Endothelial cell of umbilical vein (primary cell): ENCODE results near the gene PSMA3. TPM values are rescaled to one million over a fixed set of nuclear protein-coding genes. Genes with fewer than 3 reads are reported as not detected.

Experiments
- BruUV-seq: library from RNA; stranded (reverse); fragments of 400-500 nt; replicated peaks from 2 replicates; lab custom pipeline; 2021; lab: Mats Ljungman, UMichigan
- CTCF ChIA-PET: fragments of 300-600, 350-600 bp; sonication (Branson Sonifier 250); formaldehyde crosslinking; loops from one replicate; lab custom pipeline; 2021; ENCODE audit warnings: antibody characterized with exemption, inconsistent platforms; lab: Charles Lee
- POLR2A ChIA-PET: fragments of 300-600, 350-600 bp; sonication (Branson Sonifier 250); formaldehyde crosslinking; loops from one replicate; lab custom pipeline; 2021; ENCODE audit warnings: antibody characterized with exemption, inconsistent platforms; lab: Charles Lee
- DNase-seq: peaks from one replicate; pipeline ENCODE4 v3.0.0-alpha.2; 2011; ENCODE audit warnings: low read depth, low spot score
- FAIRE-seq: peaks from 2 replicates; lab custom pipeline; 2011; peaks lifted over from hg19 to GRCh38; lab: Jason Lieb, UNC
- H2AFZ ChIP-seq: 2 replicates; pipeline ENCODE4 v1.6.0; 2012; ENCODE audit warnings: low read depth, low read length, control low read depth, inconsistent platforms
- H3K27ac ChIP-seq: 2 replicates; pipeline ENCODE4 v1.5.1; 2011; ENCODE audit warnings: low read depth, mild to moderate bottlenecking, control low read depth, low read length, moderate library complexity; ENCODE audit not compliant: insufficient read depth
- H3K27me3 ChIP-seq, 2 experiments: 2 replicates each; pipeline versions ENCODE4 v1.6.0 to v1.6.1; 2011; ENCODE audit warnings: low read length in 2 of 2, mixed read lengths in 1 of 2; ENCODE audit not compliant: control insufficient read depth in 2 of 2, insufficient read depth in 2 of 2
- H3K36me3 ChIP-seq, 2 experiments: 2 replicates in 1 of 2; 3 replicates in 1 of 2; pipeline ENCODE4 v1.5.1; 2011; ENCODE audit warnings: low read length in 2 of 2, mild to moderate bottlenecking in 1 of 2, moderate library complexity in 1 of 2; ENCODE audit not compliant: control insufficient read depth in 2 of 2, insufficient read depth in 2 of 2; ENCODE audit errors: extremely low read depth in 1 of 2
- H3K4me1 ChIP-seq: 3 replicates; pipeline ENCODE4 v1.5.1; 2011; ENCODE audit warnings: mild to moderate bottlenecking, low read length; ENCODE audit not compliant: control insufficient read depth, insufficient read depth; ENCODE audit errors: extremely low read depth
- H3K4me2 ChIP-seq: 2 replicates; pipeline ENCODE4 v1.6.1; 2011; ENCODE audit warnings: low read length, control low read depth, mixed read lengths; ENCODE audit not compliant: insufficient read depth
- H3K4me3 ChIP-seq, 3 experiments: fragments of 200-600 bp in 1 of 3; sonication (generic), shearing (Covaris generic) in 1 of 3; replicated peaks in 1 of 3; 2 replicates each; pipeline ENCODE4 v1.5.1; 2011 to 2016; ENCODE audit warnings: control low read depth in 3 of 3, low read length in 3 of 3, mild to moderate bottlenecking in 2 of 3, inconsistent platforms in 1 of 3, low read depth in 1 of 3, moderate library complexity in 1 of 3; ENCODE audit not compliant: insufficient read depth in 1 of 3
- H3K79me2 ChIP-seq: 2 replicates; pipeline ENCODE4 v1.6.0; 2012; ENCODE audit warnings: low read length, inconsistent platforms; ENCODE audit not compliant: control insufficient read depth, insufficient read depth
- H3K9ac ChIP-seq: replicated peaks from 2 replicates; pipeline ENCODE3; 2011; ENCODE audit warnings: low read length, control low read depth; ENCODE audit not compliant: insufficient read depth; ENCODE audit errors: extremely low read depth
- H3K9me1 ChIP-seq: replicated peaks from 3 replicates; pipeline ENCODE4 v1.6.0; 2011; ENCODE audit warnings: mild to moderate bottlenecking, low read length; ENCODE audit not compliant: control insufficient read depth, insufficient read depth; ENCODE audit errors: extremely low read depth
- H3K9me3 ChIP-seq: replicated peaks from 2 replicates; pipeline ENCODE4 v1.5.1; 2012; ENCODE audit warnings: low read length, inconsistent platforms; ENCODE audit not compliant: control insufficient read depth, insufficient read depth
- H4K20me1 ChIP-seq: replicated peaks from 2 replicates; pipeline ENCODE3; 2011; ENCODE audit warnings: mild to moderate bottlenecking, low read length; ENCODE audit not compliant: control insufficient read depth, insufficient read depth; ENCODE audit errors: extremely low read depth
- GATA2 ChIP-seq: IDR thresholded peaks from 2 replicates; pipeline ENCODE4 v1.7.0; 2011; ENCODE audit warnings: low read depth, mild to moderate bottlenecking, moderate library complexity, mixed read lengths, low read length; ENCODE audit not compliant: insufficient read length, insufficient read depth
- JUN ChIP-seq: IDR thresholded peaks from 2 replicates; pipeline ENCODE4 v1.6.1; 2011; ENCODE audit warnings: borderline replicate concordance, low read depth; ENCODE audit not compliant: insufficient read length, insufficient read depth
- POLR2AphosphoS5 ChIP-seq: IDR thresholded peaks from 2 replicates; pipeline ENCODE4 v1.6.1; 2012; ENCODE audit warnings: low read depth, mild to moderate bottlenecking, control low read depth, low read length, moderate library complexity; ENCODE audit not compliant: insufficient read depth
- dilution Hi-C: fragments of 300-500 bp; cut with MboI; formaldehyde crosslinking; loops from one replicate; pipeline ENCODE4 v1.15.0; 2019; ENCODE audit warnings: low sequenced_read_pairs; ENCODE audit not compliant: extremely low pct_ligation_motif_present
- intact Hi-C: fragments of 100-400 bp; cut with micrococcal nuclease; formaldehyde crosslinking; loops from one replicate; pipeline ENCODE4 v1.10.0; 2022
- polyA plus RNA-seq, 4 experiments: library from polyadenylated mRNA; depleted of rRNA in 3 of 4; stranded (reverse) in 3 of 4; unstranded in 1 of 4; fragments of >200 nt; gene quantifications; 2 replicates each; pipeline versions ENCODE4 v1.2.1 to v1.2.3, GENCODE V29; 2011 to 2012; ENCODE audit warnings: missing spikeins in 1 of 4
- total RNA-seq: library from RNA; stranded (reverse); gene quantifications from 2 replicates; pipeline ENCODE4 v1.2.3, GENCODE V29; 2021
- TF ChIP-seq, protein P1 (sequence below): IDR thresholded peaks from 2 replicates; pipeline ENCODE4 v1.6.1; 2011; ENCODE audit not compliant: insufficient read depth, insufficient read length
- TF ChIP-seq, protein P2 (sequence below), 2 donors: IDR thresholded peaks; 1 replicate in 1 of 2; 2 replicates in 1 of 2; pipeline ENCODE4 v1.5.1; 2011; ENCODE audit warnings: low read length in 2 of 2, mild to moderate bottlenecking in 2 of 2, moderate library complexity in 2 of 2, control low read depth in 1 of 2, inconsistent platforms in 1 of 2, low read depth in 1 of 2; ENCODE audit not compliant: insufficient read depth in 1 of 2; ENCODE audit errors: extremely low read depth in 1 of 2

PSMA3 gene
- total and polyA plus RNA-seq, 2 donors (not counting 3 experiments of a cell fraction or from before 2014, with no cell fraction given): 240 to 297 TPM

DNA sequence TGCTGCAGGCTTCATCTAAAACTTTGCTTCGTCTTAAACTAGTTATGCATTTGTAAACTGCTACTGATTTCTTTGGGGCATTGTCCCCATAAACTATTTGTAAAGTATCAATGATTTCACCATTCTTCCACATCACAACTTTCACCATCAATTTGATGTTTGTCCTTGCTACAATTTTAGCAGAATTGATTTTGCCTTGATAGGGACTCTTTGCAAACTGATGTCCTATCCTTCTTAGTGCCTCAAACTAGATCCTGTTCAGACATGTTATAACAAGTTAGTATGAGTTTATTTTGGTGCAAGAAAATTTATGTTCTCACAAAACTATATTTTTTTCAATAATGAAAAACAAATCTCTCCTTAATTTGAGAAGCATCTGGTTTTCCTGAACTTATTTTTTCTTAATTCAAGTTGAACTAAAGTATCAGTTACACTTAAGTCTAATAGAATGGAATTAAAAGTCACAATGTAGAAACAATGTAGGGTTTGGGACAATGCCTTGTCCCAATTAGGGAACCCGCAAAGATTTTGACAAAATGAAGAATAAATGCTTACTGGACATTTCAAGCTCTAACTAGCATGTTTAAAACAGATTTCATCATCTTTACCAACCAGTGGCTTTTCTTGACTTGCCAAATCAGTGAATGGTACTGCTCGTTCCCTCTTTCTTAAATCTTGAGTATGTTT, 43.6 kb downstream of the PSMA3 start:
- no TSS peak for BruUV-seq
- TF ChIP-seq JUN (no peak), POLR2AphosphoS5 (no peak), GATA2 (no peak)
- TF ChIP-seq, protein P1, sequence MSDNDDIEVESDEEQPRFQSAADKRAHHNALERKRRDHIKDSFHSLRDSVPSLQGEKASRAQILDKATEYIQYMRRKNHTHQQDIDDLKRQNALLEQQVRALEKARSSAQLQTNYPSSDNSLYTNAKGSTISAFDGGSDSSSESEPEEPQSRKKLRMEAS: no peak
- TF ChIP-seq, protein P2, sequence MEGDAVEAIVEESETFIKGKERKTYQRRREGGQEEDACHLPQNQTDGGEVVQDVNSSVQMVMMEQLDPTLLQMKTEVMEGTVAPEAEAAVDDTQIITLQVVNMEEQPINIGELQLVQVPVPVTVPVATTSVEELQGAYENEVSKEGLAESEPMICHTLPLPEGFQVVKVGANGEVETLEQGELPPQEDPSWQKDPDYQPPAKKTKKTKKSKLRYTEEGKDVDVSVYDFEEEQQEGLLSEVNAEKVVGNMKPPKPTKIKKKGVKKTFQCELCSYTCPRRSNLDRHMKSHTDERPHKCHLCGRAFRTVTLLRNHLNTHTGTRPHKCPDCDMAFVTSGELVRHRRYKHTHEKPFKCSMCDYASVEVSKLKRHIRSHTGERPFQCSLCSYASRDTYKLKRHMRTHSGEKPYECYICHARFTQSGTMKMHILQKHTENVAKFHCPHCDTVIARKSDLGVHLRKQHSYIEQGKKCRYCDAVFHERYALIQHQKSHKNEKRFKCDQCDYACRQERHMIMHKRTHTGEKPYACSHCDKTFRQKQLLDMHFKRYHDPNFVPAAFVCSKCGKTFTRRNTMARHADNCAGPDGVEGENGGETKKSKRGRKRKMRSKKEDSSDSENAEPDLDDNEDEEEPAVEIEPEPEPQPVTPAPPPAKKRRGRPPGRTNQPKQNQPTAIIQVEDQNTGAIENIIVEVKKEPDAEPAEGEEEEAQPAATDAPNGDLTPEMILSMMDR (IDR thresholded peaks at IDR 0.05; ENCODE audit: extremely low read depth in 1 of 2, insufficient read depth in 1 of 2, low read depth in 1 of 2, low read length in 2 of 2): no peak
- dilution Hi-C loops: no loop called here
- H3K4me1 ChIP-seq: no peaks in the 10 kb centered on the region
- ChIA-PET POLR2A (interaction anchor here (1.8 kb wide), 1 partner anchor 10 kb away, joined by 9 read pairs; the partner anchor contains the start of gene ARID4A), CTCF (interaction anchor here (3.8 kb wide), 1 partner anchor 10 kb away, joined by 12 read pairs; the partner anchor contains the start of gene ARID4A)
- H2AFZ ChIP-seq: no peak overlapping the region
- no peak overlapping the region for H3K4me3 ChIP-seq
- no peak for DNase-seq
- H3K27me3 ChIP-seq: no peaks in the 10 kb centered on the region
- no peak overlapping the region for H3K27ac ChIP-seq
- no peak overlapping the region for H3K9ac ChIP-seq
- H3K36me3 ChIP-seq: peaks cover 20 to 39% of the 10 kb centered on the region in 2 experiments
- H4K20me1 ChIP-seq: no peaks in the 10 kb centered on the region
- intact Hi-C loops: no loop called here
- no peaks in the 10 kb centered on the region for H3K9me3 ChIP-seq
- H3K79me2 ChIP-seq: peaks cover 79% of the 10 kb centered on the region
- H3K9me1 ChIP-seq: no peaks in the 10 kb centered on the region
- H3K4me2 ChIP-seq: no peak overlapping the region
- FAIRE-seq: no peak
